ENCODE results near the gene NECAP2.
"Not testable (repeated sequence)": the region's sequence is repeated elsewhere in the genome, so short reads cannot be mapped to it uniquely, and the experiment has no call there.

GRCh38 chr1:16486316-16486715 lies 45.8 kb downstream of the NECAP2 start:
- TF ChIP-seq CTCF (IDR thresholded peaks at IDR 0.05; ENCODE audit: insufficient read depth, low read length, poor library complexity, severe bottlenecking); EZH2phosphoT487 (conservative IDR thresholded peaks at IDR 0.05; ENCODE audit: low read length): not testable (repeated sequence)

All from SU-DHL-6 (cell line).